MM.1S (cell line): ENCODE results near the gene UBN1.

Experiments used
- DNase-seq: peaks from one replicate; pipeline ENCODE4 v3.0.0-alpha.2; 2015
- H2AFZ ChIP-seq: fragments of 300-600 bp; sonication (generic); 2 replicates; pipeline ENCODE4 v1.6.0; 2016; ENCODE audit warnings: antibody characterized with exemption, low read length
- H3F3A ChIP-seq: fragments of 300-600 bp; sonication (generic); 2 replicates; pipeline ENCODE4 v1.6.1; 2016; ENCODE audit warnings: mild to moderate bottlenecking, antibody characterized with exemption, low read length, moderate library complexity, mixed read lengths; ENCODE audit not compliant: insufficient read depth
- H3K27ac ChIP-seq: fragments of 300-600 bp; sonication (generic); 2 replicates; pipeline ENCODE4 v1.5.1; 2016; ENCODE audit warnings: mild to moderate bottlenecking, low read length
- H3K27me3 ChIP-seq: fragments of 300-600 bp; sonication (generic); replicated peaks from 2 replicates; pipeline ENCODE4 v1.6.0; 2016; ENCODE audit warnings: low read length; ENCODE audit not compliant: insufficient read depth
- H3K36me3 ChIP-seq: fragments of 300-600 bp; sonication (generic); replicated peaks from 2 replicates; pipeline ENCODE4 v1.6.1; 2016; ENCODE audit warnings: mild to moderate bottlenecking, low read length, mixed read lengths; ENCODE audit not compliant: insufficient read depth
- H3K4me1 ChIP-seq: fragments of 300-600 bp; sonication (generic); 2 replicates; pipeline ENCODE4 v1.6.1; 2016; ENCODE audit warnings: low read length, mixed read lengths
- H3K4me2 ChIP-seq: fragments of 300-600 bp; sonication (generic); 2 replicates; pipeline ENCODE4 v1.6.0; 2016; ENCODE audit warnings: low read depth, low read length
- H3K4me3 ChIP-seq: fragments of 300-600 bp; sonication (generic); 2 replicates; pipeline ENCODE4 v1.5.1; 2016; ENCODE audit warnings: low read length, mixed read lengths
- H3K79me2 ChIP-seq: fragments of 300-600 bp; sonication (generic); 2 replicates; pipeline ENCODE4 v1.6.1; 2016; ENCODE audit warnings: mixed run types, low read length, mixed read lengths
- H3K9ac ChIP-seq: fragments of 300-600 bp; sonication (generic); 2 replicates; pipeline ENCODE4 v1.6.1; 2016; ENCODE audit warnings: low read length, mixed read lengths
- H3K9me2 ChIP-seq: fragments of 300-600 bp; sonication (generic); replicated peaks from 2 replicates; pipeline ENCODE4 v1.6.1; 2016; ENCODE audit warnings: mild to moderate bottlenecking, low read length, mixed read lengths; ENCODE audit not compliant: insufficient read depth
- H3K9me3 ChIP-seq: fragments of 300-600 bp; sonication (generic); replicated peaks from 2 replicates; pipeline ENCODE4 v1.6.1; 2016; ENCODE audit warnings: mild to moderate bottlenecking, low read length, mixed read lengths; ENCODE audit not compliant: insufficient read depth
- H4K20me1 ChIP-seq: fragments of 300-600 bp; sonication (generic); 2 replicates; pipeline ENCODE4 v1.6.1; 2016; ENCODE audit warnings: mild to moderate bottlenecking, low read length, moderate library complexity, mixed read lengths; ENCODE audit not compliant: insufficient read depth
- CTCF ChIP-seq: fragments of 300-600 bp; sonication (generic); IDR thresholded peaks from 2 replicates; pipeline ENCODE4 v1.5.1; 2016; ENCODE audit warnings: antibody characterized with exemption, low read length, mixed read lengths
- EZH2 ChIP-seq: fragments of 300-600 bp; sonication (generic); optimal IDR thresholded peaks from 2 replicates; pipeline ENCODE3; 2017; ENCODE audit warnings: low read depth, mild to moderate bottlenecking, antibody characterized with exemption, low read length, mixed read lengths
- EZH2phosphoT487 ChIP-seq: fragments of 300-600 bp; sonication (generic); IDR thresholded peaks from 2 replicates; pipeline ENCODE4 v1.6.1; 2018; ENCODE audit warnings: antibody characterized with exemption, low read length

Gene UBN1

GRCh38 chr16:4900750-4901149, 53.5 kb downstream of the UBN1 start:
- H3K27ac ChIP-seq: no peak overlapping the region
- no peak overlapping the region for H3K4me2 ChIP-seq
- H3K9ac ChIP-seq: no peak overlapping the region
- no peak overlapping the region for H2AFZ ChIP-seq
- no peaks in the 10 kb centered on the region for H3K79me2 ChIP-seq
- no peaks in the 10 kb centered on the region for H3K36me3 ChIP-seq
- H3F3A ChIP-seq: no peaks in the 10 kb centered on the region
- H3K27me3 ChIP-seq: peaks cover 51% of the 10 kb centered on the region
- H3K9me3 ChIP-seq: no peaks in the 10 kb centered on the region
- no peak for TF ChIP-seq EZH2phosphoT487
- no peak for TF ChIP-seq EZH2
- no peak for TF ChIP-seq CTCF
- H3K4me1 ChIP-seq: no peaks in the 10 kb centered on the region
- no peaks in the 10 kb centered on the region for H4K20me1 ChIP-seq
- no peak for DNase-seq
- H3K9me2 ChIP-seq: no peaks in the 10 kb centered on the region
- H3K4me3 ChIP-seq: no peak overlapping the region

GRCh38 chr16:4902038-4902437, 54.8 kb downstream of the UBN1 start:
- Histone ChIP-seq H2AFZ (no peak overlapping the region), H3K36me3 (no peaks in the 10 kb centered on the region), H3F3A (no peaks in the 10 kb centered on the region), H3K9me2 (no peaks in the 10 kb centered on the region), H4K20me1 (no peaks in the 10 kb centered on the region), H3K4me2 (no peak overlapping the region), H3K9ac (no peak overlapping the region), H3K79me2 (no peaks in the 10 kb centered on the region), H3K4me3 (no peak overlapping the region), H3K27me3 (peaks cover 53% of the 10 kb centered on the region), H3K27ac (no peak overlapping the region), H3K9me3 (no peaks in the 10 kb centered on the region), H3K4me1 (no peaks in the 10 kb centered on the region)
- DNase-seq: no peak
- TF ChIP-seq EZH2phosphoT487 (no peak), EZH2 (no peak), CTCF (no peak)

GRCh38 chr16:4904108-4904941, 57.0 kb downstream of the UBN1 start:
- no peak overlapping the region for H3K4me3 ChIP-seq
- TF ChIP-seq EZH2: no peak
- no peak for TF ChIP-seq EZH2phosphoT487
- TF ChIP-seq CTCF: no peak
- no peaks in the 10 kb centered on the region for H3K79me2 ChIP-seq
- H3K9ac ChIP-seq: no peak overlapping the region
- no peak overlapping the region for H3K27ac ChIP-seq
- H3F3A ChIP-seq: no peaks in the 10 kb centered on the region
- no peaks in the 10 kb centered on the region for H3K9me2 ChIP-seq
- no peaks in the 10 kb centered on the region for H3K9me3 ChIP-seq
- H4K20me1 ChIP-seq: no peaks in the 10 kb centered on the region
- no peaks in the 10 kb centered on the region for H3K36me3 ChIP-seq
- no peaks in the 10 kb centered on the region for H3K4me1 ChIP-seq
- DNase-seq: no peak
- H3K27me3 ChIP-seq: peaks cover 42% of the 10 kb centered on the region
- no peak overlapping the region for H2AFZ ChIP-seq
- no peak overlapping the region for H3K4me2 ChIP-seq
